KMS-11 (cell line): Measurements from ENCODE around the gene FASTKD3.

ENCODE experiments used
- H2AFZ ChIP-seq: fragments of 200-600 bp; sonication (generic); 2 replicates; pipeline ENCODE4 v1.6.1; 2016; ENCODE audit warnings: antibody characterized with exemption, mixed run types, low read depth
- H3K27ac ChIP-seq: fragments of 200-600 bp; sonication (generic); 2 replicates; pipeline ENCODE4 v1.6.1; 2016; ENCODE audit warnings: mild to moderate bottlenecking, mixed run types
- H3K27me3 ChIP-seq: fragments of 200-600 bp; sonication (generic); 2 replicates; pipeline ENCODE4 v1.6.1; 2017; ENCODE audit warnings: mild to moderate bottlenecking, low read depth, mixed run types, moderate library complexity; ENCODE audit not compliant: insufficient read depth
- H3K36me3 ChIP-seq: fragments of 200-600 bp; sonication (generic); 2 replicates; pipeline ENCODE4 v1.6.1; 2017; ENCODE audit warnings: mild to moderate bottlenecking, mixed run types; ENCODE audit not compliant: insufficient read depth
- H3K4me1 ChIP-seq: fragments of 200-600 bp; sonication (generic); 2 replicates; pipeline ENCODE4 v1.6.1; 2016; ENCODE audit warnings: mild to moderate bottlenecking, low read depth, mixed run types; ENCODE audit not compliant: poor library complexity, severe bottlenecking
- H3K4me2 ChIP-seq: fragments of 200-600 bp; sonication (generic); 2 replicates; pipeline ENCODE4 v1.7.0; 2016; ENCODE audit warnings: mild to moderate bottlenecking, mixed run types
- H3K4me3 ChIP-seq: fragments of 200-600 bp; sonication (generic); IDR thresholded peaks from 2 replicates; pipeline ENCODE4 v1.6.1; 2017; ENCODE audit warnings: low read depth, low read length, mixed read lengths; ENCODE audit not compliant: insufficient read depth
- H3K79me2 ChIP-seq: fragments of 200-600 bp; sonication (generic); 2 replicates; pipeline ENCODE4 v1.6.1; 2016; ENCODE audit warnings: low read depth, mixed run types; ENCODE audit not compliant: insufficient read depth
- H3K9ac ChIP-seq: fragments of 200-600 bp; sonication (generic); 2 replicates; pipeline ENCODE4 v1.6.1; 2016; ENCODE audit warnings: mild to moderate bottlenecking, mixed run types
- H4K20me1 ChIP-seq: fragments of 200-600 bp; sonication (generic); 2 replicates; pipeline ENCODE4 v1.6.1; 2016; ENCODE audit warnings: mild to moderate bottlenecking, mixed run types; ENCODE audit not compliant: insufficient read depth
- CTCF ChIP-seq: fragments of 200-600 bp; sonication (generic); conservative IDR thresholded peaks from 2 replicates; pipeline ENCODE4 v1.6.1; 2017; ENCODE audit warnings: low read depth, mild to moderate bottlenecking, antibody characterized with exemption, low read length, moderate library complexity, mixed read lengths

FASTKD3 gene

GRCh38 chr5:7844901-7845300, 23.9 kb downstream of the FASTKD3 start:
- Histone ChIP-seq H3K9ac (no peak overlapping the region), H3K27ac (no peak overlapping the region), H3K79me2 (no peaks in the 10 kb centered on the region), H3K27me3 (no peaks in the 10 kb centered on the region), H3K4me3 (no peak overlapping the region), H2AFZ (no peak overlapping the region), H3K36me3 (no peaks in the 10 kb centered on the region), H3K4me1 (no peaks in the 10 kb centered on the region), H4K20me1 (no peaks in the 10 kb centered on the region), H3K4me2 (no peak overlapping the region)
- TF ChIP-seq CTCF, result no peak

DNA sequence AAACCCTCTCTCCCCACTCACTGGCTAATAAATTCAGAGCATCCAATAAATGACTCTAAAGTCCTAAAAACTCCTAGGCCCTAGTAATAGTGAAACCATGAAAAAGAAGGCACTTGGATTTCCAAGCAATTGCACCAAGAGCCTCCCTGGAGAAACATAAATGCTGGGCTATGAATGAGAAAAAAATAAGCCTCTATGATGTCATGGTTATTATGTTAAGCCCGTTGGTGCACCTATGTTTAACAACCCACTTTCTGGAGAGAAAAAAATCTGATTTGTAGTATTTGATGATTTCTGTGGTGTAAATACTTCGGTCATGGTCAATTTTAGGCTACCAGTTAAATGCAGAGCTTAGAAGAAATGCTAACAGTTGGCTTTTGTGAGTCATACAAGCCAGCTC, 26.3 kb downstream of the FASTKD3 start:
- Histone ChIP-seq H4K20me1 (no peaks in the 10 kb centered on the region), H3K4me2 (no peak overlapping the region), H3K27ac (no peak overlapping the region), H3K36me3 (no peaks in the 10 kb centered on the region), H3K27me3 (no peaks in the 10 kb centered on the region), H3K9ac (no peak overlapping the region), H3K79me2 (no peaks in the 10 kb centered on the region), H2AFZ (no peak overlapping the region), H3K4me1 (no peaks in the 10 kb centered on the region), H3K4me3 (no peak overlapping the region)
- TF ChIP-seq CTCF, result no peak

DNA sequence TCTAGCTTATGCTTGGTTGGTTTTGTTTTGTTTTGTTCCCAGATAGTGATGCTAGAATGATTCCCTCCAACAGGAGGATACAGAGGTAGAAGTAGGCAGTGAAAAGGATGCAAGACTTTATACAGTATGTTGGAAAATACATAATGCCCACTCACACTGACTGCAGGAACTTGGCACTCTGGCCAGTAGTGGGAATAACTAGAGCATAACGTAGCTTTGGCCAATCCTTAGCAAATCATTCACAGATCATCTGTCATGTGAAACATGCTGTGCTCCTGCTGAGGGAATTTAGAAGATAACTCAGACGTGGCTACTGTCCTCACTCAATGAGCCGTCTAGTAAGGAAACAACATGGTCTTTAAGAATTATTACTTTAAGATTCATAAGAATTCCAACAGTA, 31.4 kb downstream of the FASTKD3 start:
- Histone ChIP-seq H3K4me3 (no peak overlapping the region), H3K4me2 (no peak overlapping the region), H3K4me1 (no peaks in the 10 kb centered on the region), H4K20me1 (no peaks in the 10 kb centered on the region), H2AFZ (no peak overlapping the region), H3K79me2 (no peaks in the 10 kb centered on the region), H3K27ac (no peak overlapping the region), H3K9ac (no peak overlapping the region), H3K36me3 (no peaks in the 10 kb centered on the region), H3K27me3 (no peaks in the 10 kb centered on the region)
- TF ChIP-seq CTCF, result no peak

DNA sequence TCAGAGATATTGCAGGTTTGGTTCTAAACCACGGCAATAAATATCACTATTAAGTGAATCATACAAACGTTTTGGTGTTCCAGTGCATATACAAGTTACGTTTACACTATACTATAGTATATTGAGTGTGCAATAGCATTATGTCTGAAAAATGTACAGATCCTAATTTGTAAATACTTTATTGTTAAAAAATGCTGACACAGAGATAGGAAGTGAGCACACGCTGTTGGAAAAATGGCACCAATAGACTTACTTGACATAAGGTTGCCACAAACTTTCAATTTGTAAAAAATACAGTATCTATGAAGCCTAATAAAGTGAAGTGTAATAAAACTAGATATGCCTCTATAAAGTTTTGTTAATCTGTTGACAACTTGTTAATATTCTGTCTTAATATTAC, 33.8 kb downstream of the FASTKD3 start:
- H3K27me3 ChIP-seq, result no peaks in the 10 kb centered on the region
- TF ChIP-seq CTCF, result no peak
- no peak overlapping the region for H2AFZ ChIP-seq
- no peak overlapping the region for H3K27ac ChIP-seq
- H3K79me2 ChIP-seq, result no peaks in the 10 kb centered on the region
- H3K36me3 ChIP-seq, result no peaks in the 10 kb centered on the region
- H3K9ac ChIP-seq, result no peak overlapping the region
- H3K4me2 ChIP-seq, result no peak overlapping the region
- no peak overlapping the region for H3K4me3 ChIP-seq
- no peaks in the 10 kb centered on the region for H4K20me1 ChIP-seq
- no peaks in the 10 kb centered on the region for H3K4me1 ChIP-seq

GRCh38 chr5:7828269-7828668, 40.6 kb downstream of the FASTKD3 start:
- no peaks in the 10 kb centered on the region for H3K27me3 ChIP-seq
- no peaks in the 10 kb centered on the region for H4K20me1 ChIP-seq
- no peaks in the 10 kb centered on the region for H3K4me1 ChIP-seq
- H3K36me3 ChIP-seq, result no peaks in the 10 kb centered on the region
- no peak overlapping the region for H3K4me2 ChIP-seq
- no peak overlapping the region for H2AFZ ChIP-seq
- H3K9ac ChIP-seq, result no peak overlapping the region
- TF ChIP-seq CTCF, result no peak
- no peak overlapping the region for H3K27ac ChIP-seq
- H3K4me3 ChIP-seq, result no peak overlapping the region
- no peaks in the 10 kb centered on the region for H3K79me2 ChIP-seq
